ENCODE measurements around the gene SLIT1.
"Not testable (repeated sequence)": the region's sequence is repeated elsewhere in the genome, so short reads cannot be mapped to it uniquely, and the experiment has no call there.

SLIT1 gene

DNA sequence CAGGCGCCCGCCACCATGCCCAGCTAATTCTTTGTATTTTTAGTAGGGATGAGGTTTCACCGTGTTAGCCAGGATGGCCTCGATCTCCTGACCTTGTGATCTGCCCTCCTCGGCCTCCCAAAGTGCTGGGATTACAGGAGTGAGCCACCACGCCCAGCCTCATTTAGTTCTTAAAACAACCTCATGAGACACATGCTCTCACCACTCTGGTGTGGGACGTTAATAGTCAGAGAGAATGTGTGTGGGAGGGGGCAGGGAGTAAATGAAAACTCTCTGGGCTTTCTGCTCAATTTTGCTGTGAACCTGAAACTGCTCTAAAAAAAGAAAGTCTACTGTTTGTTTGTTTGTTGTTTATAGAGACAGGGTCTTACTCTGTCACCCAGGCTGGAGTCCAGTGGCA is 103.2 kb downstream of the SLIT1 start:
- peaks cover 15% of the 10 kb centered on the region for H3K4me1 ChIP-seq (ENCODE audit: control insufficient read depth, insufficient read depth, low read length)
- H3K9ac ChIP-seq (ENCODE audit: low read depth, low read length); H3K9me3 ChIP-seq (ENCODE audit: control insufficient read depth, insufficient read depth, low read length); H3K36me3 ChIP-seq (ENCODE audit: control insufficient read depth, insufficient read depth, low read length); H3K4me3 ChIP-seq (ENCODE audit: low read depth, low read length); H3K27me3 ChIP-seq (ENCODE audit: control insufficient read depth, insufficient read depth, low read length): not testable (repeated sequence)

DNA sequence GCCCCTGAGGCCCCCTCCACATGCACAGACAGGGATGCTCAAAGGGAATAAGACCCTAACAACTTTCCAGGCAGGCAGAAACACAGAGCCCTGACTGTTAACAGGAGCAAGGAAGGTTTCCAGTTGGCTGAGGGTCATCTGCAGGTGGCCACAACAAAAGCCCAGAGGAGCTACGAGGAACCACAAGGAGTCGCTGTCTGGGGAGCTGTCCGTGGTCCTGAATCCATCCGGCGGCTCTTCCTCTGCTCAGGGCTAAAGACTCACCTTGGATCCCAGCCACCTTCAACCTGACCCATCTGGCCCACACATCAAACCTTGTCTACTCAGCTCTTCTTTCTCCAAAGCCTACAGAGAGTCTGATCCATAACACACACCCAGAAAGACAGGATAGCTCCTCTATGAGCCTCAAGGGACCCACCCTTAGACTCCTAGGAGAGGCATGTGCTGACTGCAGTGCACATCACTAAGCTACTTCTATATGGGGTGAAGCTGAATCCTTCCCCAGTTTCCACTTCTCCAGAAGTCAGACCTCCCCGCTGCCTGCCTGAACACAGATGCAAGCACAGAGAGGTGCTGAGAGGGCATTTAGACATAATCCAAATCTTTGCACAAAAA is 104.0 kb downstream of the SLIT1 start:
- H3K4me3 ChIP-seq (ENCODE audit: low read depth, low read length), result no peak overlapping the region
- H3K9ac ChIP-seq (ENCODE audit: low read depth, low read length), result no peak overlapping the region
- H3K36me3 ChIP-seq (ENCODE audit: control insufficient read depth, insufficient read depth, low read length), result no peaks in the 10 kb centered on the region
- H3K4me1 ChIP-seq (ENCODE audit: control insufficient read depth, insufficient read depth, low read length), result peaks cover 15% of the 10 kb centered on the region
- H3K9me3 ChIP-seq (ENCODE audit: control insufficient read depth, insufficient read depth, low read length), result no peaks in the 10 kb centered on the region
- no peaks in the 10 kb centered on the region for H3K27me3 ChIP-seq (ENCODE audit: control insufficient read depth, insufficient read depth, low read length)

DNA sequence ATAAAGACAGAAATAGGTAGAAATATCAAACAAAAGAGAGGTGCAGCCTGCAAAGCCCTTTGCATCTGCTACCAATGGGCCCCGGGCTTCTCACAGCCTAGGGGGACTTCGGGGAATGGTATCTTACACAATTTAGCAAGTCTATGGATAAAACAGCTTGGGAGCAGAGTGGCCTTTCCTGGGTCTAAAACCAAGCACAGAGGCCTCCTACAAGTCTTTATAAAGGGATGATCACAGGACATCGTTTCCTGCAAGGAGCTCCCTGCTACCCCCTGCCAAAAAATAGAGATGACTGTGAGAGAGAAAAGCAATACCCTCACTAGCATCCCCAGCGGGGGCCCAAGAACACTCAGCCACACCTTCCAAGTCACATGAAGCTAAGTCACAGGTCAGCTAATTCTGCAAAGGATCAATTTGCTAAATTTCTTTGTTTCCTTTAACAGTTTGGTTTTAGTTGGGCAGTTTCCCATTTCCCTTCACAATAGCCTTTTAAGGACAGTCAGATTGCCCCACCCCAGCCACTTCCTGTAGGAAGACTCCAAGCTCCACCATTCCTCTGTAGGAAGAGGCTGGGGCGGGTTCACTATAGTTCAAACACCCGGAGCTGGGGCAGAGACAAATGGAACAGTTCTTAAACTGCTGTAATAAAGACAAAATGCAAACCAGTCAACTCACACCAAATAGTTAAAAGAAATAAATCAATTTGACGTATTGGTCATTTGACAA is 105.5 kb downstream of the SLIT1 start:
- H3K36me3 ChIP-seq (ENCODE audit: control insufficient read depth, insufficient read depth, low read length), result no peaks in the 10 kb centered on the region
- no peak overlapping the region for H3K9ac ChIP-seq (ENCODE audit: low read depth, low read length)
- no peak overlapping the region for H3K4me3 ChIP-seq (ENCODE audit: low read depth, low read length)
- no peaks in the 10 kb centered on the region for H3K9me3 ChIP-seq (ENCODE audit: control insufficient read depth, insufficient read depth, low read length)
- H3K27me3 ChIP-seq (ENCODE audit: control insufficient read depth, insufficient read depth, low read length), result no peaks in the 10 kb centered on the region
- H3K4me1 ChIP-seq (ENCODE audit: control insufficient read depth, insufficient read depth, low read length), result peaks cover 15% of the 10 kb centered on the region

DNA sequence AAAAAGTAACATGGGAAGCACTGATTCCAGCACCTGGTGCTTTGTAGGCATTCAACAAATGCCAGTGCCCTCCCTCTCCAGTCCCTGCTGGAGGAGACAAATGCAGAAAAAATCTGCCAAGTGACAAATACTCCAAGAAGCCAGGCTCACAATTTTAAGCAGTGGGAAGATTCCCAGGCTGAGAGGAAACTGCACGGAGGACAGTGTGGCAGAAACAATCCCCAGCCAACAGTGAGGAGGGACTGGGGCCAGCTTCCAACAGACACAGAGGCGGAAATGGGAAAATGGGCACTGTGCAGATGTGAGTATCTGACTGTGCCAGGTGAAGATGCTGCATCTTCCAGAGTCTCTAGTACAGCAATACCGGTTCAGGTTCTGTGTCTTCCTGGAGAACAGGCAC is 106.3 kb downstream of the SLIT1 start:
- H3K9me3 ChIP-seq (ENCODE audit: control insufficient read depth, insufficient read depth, low read length), result no peaks in the 10 kb centered on the region
- no peaks in the 10 kb centered on the region for H3K36me3 ChIP-seq (ENCODE audit: control insufficient read depth, insufficient read depth, low read length)
- H3K27me3 ChIP-seq (ENCODE audit: control insufficient read depth, insufficient read depth, low read length), result no peaks in the 10 kb centered on the region
- H3K4me3 ChIP-seq (ENCODE audit: low read depth, low read length), result no peak overlapping the region
- H3K4me1 ChIP-seq (ENCODE audit: control insufficient read depth, insufficient read depth, low read length), result peaks cover 15% of the 10 kb centered on the region
- no peak overlapping the region for H3K9ac ChIP-seq (ENCODE audit: low read depth, low read length)

DNA sequence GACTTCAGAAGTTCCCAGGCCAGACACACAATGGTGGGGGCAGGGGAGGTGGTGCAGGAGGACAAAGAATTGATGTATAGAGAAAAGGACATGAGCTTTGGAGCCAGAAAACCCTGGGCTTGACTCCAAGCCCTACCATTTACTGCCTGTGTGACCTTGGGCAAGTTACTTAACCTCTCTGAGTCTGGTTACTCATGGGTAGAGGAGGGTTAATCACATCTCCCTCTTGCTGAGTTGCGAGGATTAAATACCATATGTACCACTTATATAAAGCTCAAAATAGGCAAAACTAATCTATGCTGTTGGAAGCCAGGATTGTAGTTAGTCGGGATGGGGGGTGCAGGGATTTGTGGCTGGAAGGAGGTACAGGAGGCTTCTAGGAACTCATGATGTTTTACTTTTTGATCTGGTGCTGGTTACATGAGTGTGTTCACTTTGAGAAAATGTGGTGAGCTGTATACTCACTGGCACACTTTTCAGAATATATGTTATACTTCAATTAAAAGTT is 106.8 kb downstream of the SLIT1 start:
- H3K36me3 ChIP-seq (ENCODE audit: control insufficient read depth, insufficient read depth, low read length), result no peaks in the 10 kb centered on the region
- H3K9me3 ChIP-seq (ENCODE audit: control insufficient read depth, insufficient read depth, low read length), result no peaks in the 10 kb centered on the region
- no peaks in the 10 kb centered on the region for H3K27me3 ChIP-seq (ENCODE audit: control insufficient read depth, insufficient read depth, low read length)
- H3K9ac ChIP-seq (ENCODE audit: low read depth, low read length), result no peak overlapping the region
- no peak overlapping the region for H3K4me3 ChIP-seq (ENCODE audit: low read depth, low read length)
- peaks cover 15% of the 10 kb centered on the region for H3K4me1 ChIP-seq (ENCODE audit: control insufficient read depth, insufficient read depth, low read length)

DNA sequence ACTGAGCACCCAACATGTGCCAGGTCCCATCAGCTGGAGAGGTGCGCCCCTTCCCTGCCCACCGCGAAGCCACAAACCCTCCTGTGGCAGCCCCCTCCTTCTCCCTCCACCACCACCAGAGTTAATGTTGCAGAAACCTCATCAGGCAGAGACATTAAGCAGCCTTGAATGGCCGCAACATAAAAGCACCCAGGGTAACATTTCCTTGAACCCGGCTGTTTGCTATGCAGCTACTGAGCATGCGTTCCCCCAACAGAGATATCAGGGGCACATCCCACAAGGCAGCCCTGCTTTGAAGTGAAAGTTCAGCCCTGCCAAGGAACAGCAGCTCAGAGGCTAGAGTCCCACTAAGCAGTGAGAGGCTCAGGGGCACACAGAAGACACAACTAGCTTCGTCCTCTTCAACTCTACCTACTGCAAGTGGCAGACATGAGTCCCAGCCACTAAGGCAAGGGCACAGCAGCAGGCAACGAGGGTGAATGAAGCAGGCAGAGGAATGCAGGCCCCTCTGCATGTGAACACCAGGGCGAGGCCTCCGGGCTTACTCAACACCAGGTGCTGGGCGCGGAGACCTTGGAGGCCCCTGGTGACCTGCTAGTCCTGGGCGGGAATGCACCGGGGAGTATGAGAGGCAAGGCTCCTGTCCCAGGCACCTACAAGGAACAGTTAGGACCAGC is 107.4 kb downstream of the SLIT1 start:
- Histone ChIP-seq H3K36me3 (ENCODE audit: control insufficient read depth, insufficient read depth, low read length) (no peaks in the 10 kb centered on the region), H3K4me1 (ENCODE audit: control insufficient read depth, insufficient read depth, low read length) (peaks cover 15% of the 10 kb centered on the region), H3K4me3 (ENCODE audit: low read depth, low read length) (no peak overlapping the region), H3K9ac (ENCODE audit: low read depth, low read length) (no peak overlapping the region), H3K9me3 (ENCODE audit: control insufficient read depth, insufficient read depth, low read length) (no peaks in the 10 kb centered on the region), H3K27me3 (ENCODE audit: control insufficient read depth, insufficient read depth, low read length) (peaks cover 3% of the 10 kb centered on the region)

DNA sequence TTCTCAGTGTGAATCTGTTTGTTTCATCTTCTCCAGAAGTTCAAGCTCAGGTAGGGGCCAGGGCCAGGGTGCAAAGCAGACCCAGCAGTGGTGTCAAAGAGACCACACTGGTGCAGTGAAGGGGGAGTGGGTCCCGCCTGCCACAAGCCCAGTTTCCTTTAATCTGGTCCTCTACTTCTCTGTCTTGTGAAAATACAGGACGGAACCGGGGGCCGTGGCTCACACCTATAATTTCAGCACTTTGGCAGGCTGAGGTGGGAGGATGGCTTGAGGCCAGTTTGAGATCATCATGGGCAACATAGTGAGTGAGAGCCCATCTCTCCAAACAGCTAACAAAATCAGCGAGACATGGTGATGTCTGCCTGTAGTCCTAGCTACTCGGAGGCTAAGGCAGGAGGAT is 109.0 kb downstream of the SLIT1 start:
- Histone ChIP-seq H3K4me1 (ENCODE audit: control insufficient read depth, insufficient read depth, low read length) (peaks cover 15% of the 10 kb centered on the region), H3K9ac (ENCODE audit: low read depth, low read length) (no peak overlapping the region), H3K9me3 (ENCODE audit: control insufficient read depth, insufficient read depth, low read length) (no peaks in the 10 kb centered on the region), H3K27me3 (ENCODE audit: control insufficient read depth, insufficient read depth, low read length) (peaks cover 6% of the 10 kb centered on the region), H3K36me3 (ENCODE audit: control insufficient read depth, insufficient read depth, low read length) (no peaks in the 10 kb centered on the region), H3K4me3 (ENCODE audit: low read depth, low read length) (no peak overlapping the region)

DNA sequence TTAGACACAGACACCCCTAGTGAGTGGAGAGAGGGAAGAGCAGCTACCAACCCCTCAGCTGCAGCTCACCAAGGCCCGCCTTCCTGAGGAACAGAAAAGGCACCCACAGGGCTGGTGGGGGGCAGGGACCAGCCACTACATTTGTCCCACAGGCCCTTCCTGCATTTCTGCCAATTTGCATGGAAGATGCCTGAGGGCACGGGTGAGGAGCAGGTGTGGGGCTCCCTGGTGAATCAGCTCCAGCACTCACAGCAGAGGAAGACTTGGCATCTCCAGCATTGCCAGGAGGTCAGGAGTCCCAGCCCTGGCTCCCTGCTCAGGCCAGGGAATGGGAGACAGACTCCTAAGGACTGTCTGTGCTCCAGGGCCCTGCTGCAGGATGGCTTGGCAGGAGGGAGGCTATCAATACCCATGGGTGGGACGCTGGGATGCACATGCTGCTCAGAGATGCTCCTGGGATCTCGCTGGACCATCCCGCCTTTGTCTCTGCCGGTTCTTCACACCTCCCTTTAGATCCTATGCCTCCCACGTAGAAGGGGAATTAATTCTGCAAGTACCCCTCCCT is 109.7 kb downstream of the SLIT1 start:
- Histone ChIP-seq H3K9ac (ENCODE audit: low read depth, low read length) (no peak overlapping the region), H3K27me3 (ENCODE audit: control insufficient read depth, insufficient read depth, low read length) (peaks cover 6% of the 10 kb centered on the region), H3K4me3 (ENCODE audit: low read depth, low read length) (no peak overlapping the region), H3K36me3 (ENCODE audit: control insufficient read depth, insufficient read depth, low read length) (no peaks in the 10 kb centered on the region), H3K4me1 (ENCODE audit: control insufficient read depth, insufficient read depth, low read length) (peaks cover 15% of the 10 kb centered on the region), H3K9me3 (ENCODE audit: control insufficient read depth, insufficient read depth, low read length) (no peaks in the 10 kb centered on the region)

DNA sequence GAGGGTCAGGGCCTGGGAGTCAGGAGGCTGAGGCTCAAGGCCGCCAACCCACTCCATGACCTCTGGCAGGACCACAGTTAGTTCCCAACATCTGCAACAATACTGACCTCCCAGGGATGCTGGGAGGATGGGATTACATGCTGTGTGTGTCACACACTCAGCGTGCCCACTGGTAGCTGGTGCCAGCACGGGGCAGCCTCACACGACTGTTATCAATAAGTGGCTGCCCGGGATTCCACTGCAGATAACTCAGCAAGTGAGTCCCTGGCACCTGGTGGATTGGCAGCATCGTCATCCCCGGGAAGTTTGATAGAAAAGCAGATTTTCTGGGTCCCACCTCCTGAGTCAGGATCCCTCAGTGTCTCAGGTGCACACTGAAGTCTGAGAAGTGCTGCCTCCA is 110.3 kb downstream of the SLIT1 start:
- no peaks in the 10 kb centered on the region for H3K36me3 ChIP-seq (ENCODE audit: control insufficient read depth, insufficient read depth, low read length)
- H3K27me3 ChIP-seq (ENCODE audit: control insufficient read depth, insufficient read depth, low read length), result peaks cover 6% of the 10 kb centered on the region
- no peaks in the 10 kb centered on the region for H3K9me3 ChIP-seq (ENCODE audit: control insufficient read depth, insufficient read depth, low read length)
- H3K4me3 ChIP-seq (ENCODE audit: low read depth, low read length), result no peak overlapping the region
- H3K4me1 ChIP-seq (ENCODE audit: control insufficient read depth, insufficient read depth, low read length), result peaks cover 15% of the 10 kb centered on the region
- H3K9ac ChIP-seq (ENCODE audit: low read depth, low read length), result no peak overlapping the region

DNA sequence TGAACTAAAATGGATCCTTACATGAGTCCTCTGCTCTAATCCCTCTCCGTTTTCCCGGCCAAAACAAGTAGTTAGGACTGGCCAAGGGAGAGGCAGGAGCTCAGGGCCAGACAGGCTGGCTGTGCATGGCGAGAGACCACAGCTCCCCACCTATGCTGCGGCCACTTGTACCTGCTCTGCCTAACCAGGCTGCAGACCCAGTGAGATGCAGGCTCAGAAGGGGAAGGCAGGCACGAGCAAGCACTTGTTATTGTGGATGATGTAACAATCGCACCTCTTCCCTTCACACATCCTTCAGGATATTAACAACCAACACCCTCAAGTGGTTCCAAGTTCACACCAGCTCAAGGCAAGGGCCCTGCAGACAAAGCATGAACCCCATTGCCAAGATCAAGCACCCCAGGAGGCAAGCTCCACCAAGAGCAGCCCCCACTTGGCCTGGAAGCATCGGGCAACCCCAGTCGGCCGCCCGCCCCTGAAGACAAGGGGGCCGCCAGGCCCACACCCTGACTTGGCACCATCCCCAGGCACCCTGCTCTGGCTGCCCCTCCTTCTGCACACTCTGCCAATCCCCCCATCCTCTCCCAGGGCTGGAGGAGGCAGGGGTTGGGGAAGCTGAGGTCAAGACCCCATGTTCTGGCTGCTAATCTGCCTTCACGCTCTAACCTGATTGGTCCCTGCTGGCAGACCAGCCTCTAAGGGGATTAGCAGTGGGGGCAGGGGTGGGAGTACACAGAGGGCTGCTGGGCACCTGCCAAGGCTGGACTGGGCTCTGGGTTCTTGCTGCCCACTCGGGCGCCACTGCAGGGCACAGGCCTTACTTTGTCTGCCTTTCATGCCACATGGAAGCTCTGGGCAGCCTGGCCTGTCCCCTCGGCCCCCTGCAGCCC is 111.3 kb downstream of the SLIT1 start:
- H3K4me3 ChIP-seq (ENCODE audit: low read depth, low read length), result no peak overlapping the region
- H3K36me3 ChIP-seq (ENCODE audit: control insufficient read depth, insufficient read depth, low read length), result no peaks in the 10 kb centered on the region
- peaks cover 6% of the 10 kb centered on the region for H3K27me3 ChIP-seq (ENCODE audit: control insufficient read depth, insufficient read depth, low read length)
- peaks cover 6% of the 10 kb centered on the region for H3K4me1 ChIP-seq (ENCODE audit: control insufficient read depth, insufficient read depth, low read length)
- H3K9ac ChIP-seq (ENCODE audit: low read depth, low read length), result no peak overlapping the region
- no peaks in the 10 kb centered on the region for H3K9me3 ChIP-seq (ENCODE audit: control insufficient read depth, insufficient read depth, low read length)

Measured in iPS-15b (cell line).